Kidney capillary endothelial cell (primary cell): ENCODE data around the gene IL17RC.
"Not testable (repeated sequence)": the region's sequence is repeated elsewhere in the genome, so short reads cannot be mapped to it uniquely, and the experiment has no call there.

ENCODE experiments used
- DNase-seq: peaks from one replicate; pipeline ENCODE4 v3.0.0-alpha.2; 2018; ENCODE audit warnings: low spot score

The IL17RC gene

GRCh38 chr3:9895715-9896114 lies 21.2 kb upstream of the IL17RC start:
- DNase-seq = not testable (repeated sequence)

GRCh38 chr3:9896755-9897407 lies 20.0 kb upstream of the IL17RC start:
- DNase-seq = not testable (repeated sequence)

- DNase-seq = no peak
These were observed 19.2 kb upstream of the IL17RC start for GRCh38 chr3:9897408-9898372.

GRCh38 chr3:9898467-9899241 lies 18.2 kb upstream of the IL17RC start:
- DNase-seq = no peak

- no peak for DNase-seq
These were observed 17.6 kb upstream of the IL17RC start for GRCh38 chr3:9899289-9899791.

GRCh38 chr3:9900965-9901415 lies 15.9 kb upstream of the IL17RC start:
- DNase-seq = not testable (repeated sequence)

GRCh38 chr3:9901967-9902366 lies 14.9 kb upstream of the IL17RC start:
- DNase-seq = no peak

GRCh38 chr3:9902372-9903237 lies 14.3 kb upstream of the IL17RC start, which contains the start of gene IL17RE:
TSS of gene IL17RE (plus strand) at chr3:9902848. CDS start at chr3:9902933, 85 bp downstream.
- no peak for DNase-seq

- DNase-seq = peak; percentile 79
These were observed 13.7 kb upstream of the IL17RC start for GRCh38 chr3:9903238-9903624.

- DNase-seq = no peak
These were observed 13.0 kb upstream of the IL17RC start for GRCh38 chr3:9903904-9904303.

- no peak for DNase-seq
These were observed 10.4 kb upstream of the IL17RC start for GRCh38 chr3:9906480-9906879.

- no peak for DNase-seq
These were observed 8.6 kb upstream of the IL17RC start for GRCh38 chr3:9908286-9908685.

- DNase-seq = no peak
These were observed 7.5 kb upstream of the IL17RC start for GRCh38 chr3:9909221-9910013.

GRCh38 chr3:9911863-9912262 lies 5.0 kb upstream of the IL17RC start:
- no peak for DNase-seq

- no peak for DNase-seq
These were observed 4.5 kb upstream of the IL17RC start for GRCh38 chr3:9912294-9912935.

- no peak for DNase-seq
These were observed 3.3 kb upstream of the IL17RC start for GRCh38 chr3:9913601-9914000.

- DNase-seq = no peak
These were observed 2.9 kb upstream of the IL17RC start for GRCh38 chr3:9914011-9914410.

GRCh38 chr3:9914559-9915253 lies 2.2 kb upstream of the IL17RC start:
- no peak for DNase-seq
